Endothelial cell of umbilical vein (primary cell): Measurements from ENCODE around the gene CEP44.

Source experiments
- CTCF ChIP-seq, 2 donors: IDR thresholded peaks; 1 replicate in 1 of 2; 2 replicates in 1 of 2; pipeline ENCODE4 v1.5.1; 2011; ENCODE audit warnings: low read length in 2 of 2, mild to moderate bottlenecking in 2 of 2, moderate library complexity in 2 of 2, control low read depth in 1 of 2, inconsistent platforms in 1 of 2, low read depth in 1 of 2; ENCODE audit not compliant: insufficient read depth in 1 of 2; ENCODE audit errors: extremely low read depth in 1 of 2
- FOS ChIP-seq: IDR thresholded peaks from 2 replicates; pipeline ENCODE4 v1.6.1; 2011; ENCODE audit warnings: mild to moderate bottlenecking, low read length, moderate library complexity, borderline replicate concordance; ENCODE audit not compliant: insufficient read depth
- MAX ChIP-seq: IDR thresholded peaks from 2 replicates; pipeline ENCODE4 v1.6.1; 2011; ENCODE audit not compliant: insufficient read depth, insufficient read length
- POLR2A ChIP-seq: IDR thresholded peaks from 2 replicates; pipeline ENCODE4 v1.6.1; 2012; ENCODE audit warnings: low read depth, mild to moderate bottlenecking, control low read depth, low read length
- POLR2AphosphoS5 ChIP-seq: IDR thresholded peaks from 2 replicates; pipeline ENCODE4 v1.6.1; 2012; ENCODE audit warnings: low read depth, mild to moderate bottlenecking, control low read depth, low read length, moderate library complexity; ENCODE audit not compliant: insufficient read depth

DNA sequence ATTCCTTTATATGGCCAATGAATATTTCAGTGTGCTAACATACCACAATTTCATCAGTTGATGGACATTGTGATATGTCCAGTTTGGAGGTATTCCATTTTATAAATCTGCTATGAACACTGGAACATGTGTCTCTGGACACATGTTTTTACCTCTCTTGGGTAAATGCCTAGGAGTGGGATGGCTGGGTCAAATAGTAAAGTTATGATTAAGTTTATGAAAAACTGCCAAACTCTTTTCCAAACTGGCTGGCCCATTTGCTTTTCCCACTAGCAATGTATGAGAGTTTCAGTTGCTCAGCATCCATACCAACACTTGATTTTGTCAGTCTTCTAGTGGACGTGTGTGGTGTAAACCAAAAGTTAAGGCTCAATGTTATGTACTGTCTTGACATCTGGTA, 40.5 kb downstream of the CEP44 start:
- TF ChIP-seq CTCF (IDR thresholded peaks at IDR 0.05; ENCODE audit: extremely low read depth in 1 of 2, insufficient read depth in 1 of 2, low read depth in 1 of 2, low read length in 2 of 2): no peak
- no peak for TF ChIP-seq MAX
- no peak for TF ChIP-seq POLR2A
- TF ChIP-seq POLR2AphosphoS5: no peak
- no peak for TF ChIP-seq FOS
